Body of pancreas (tissue), 4 donors: ENCODE measurements around the gene ESYT2.
A peak's percentile ranks its signal among the peaks of the same experiment; 100 is the strongest.

Experiments
- POLR2A ChIP-seq, 3 donors: fragments of 450-650 bp; IDR thresholded peaks; one replicate each; pipeline ENCODE4 v1.6.1; 2016; ENCODE audit warnings: antibody characterized with exemption in 3 of 3, mild to moderate bottlenecking in 2 of 3
- TF ChIP-seq, protein P1 (sequence below), 7 experiments: fragments of 450-650 bp in 4 of 7; fragments of 200-600 bp in 3 of 7; sonication (generic) in 3 of 7; IDR thresholded peaks; one replicate each; pipeline ENCODE4 v1.5.1; 2016 to 2019; ENCODE audit warnings: antibody characterized with exemption in 7 of 7

DNA sequence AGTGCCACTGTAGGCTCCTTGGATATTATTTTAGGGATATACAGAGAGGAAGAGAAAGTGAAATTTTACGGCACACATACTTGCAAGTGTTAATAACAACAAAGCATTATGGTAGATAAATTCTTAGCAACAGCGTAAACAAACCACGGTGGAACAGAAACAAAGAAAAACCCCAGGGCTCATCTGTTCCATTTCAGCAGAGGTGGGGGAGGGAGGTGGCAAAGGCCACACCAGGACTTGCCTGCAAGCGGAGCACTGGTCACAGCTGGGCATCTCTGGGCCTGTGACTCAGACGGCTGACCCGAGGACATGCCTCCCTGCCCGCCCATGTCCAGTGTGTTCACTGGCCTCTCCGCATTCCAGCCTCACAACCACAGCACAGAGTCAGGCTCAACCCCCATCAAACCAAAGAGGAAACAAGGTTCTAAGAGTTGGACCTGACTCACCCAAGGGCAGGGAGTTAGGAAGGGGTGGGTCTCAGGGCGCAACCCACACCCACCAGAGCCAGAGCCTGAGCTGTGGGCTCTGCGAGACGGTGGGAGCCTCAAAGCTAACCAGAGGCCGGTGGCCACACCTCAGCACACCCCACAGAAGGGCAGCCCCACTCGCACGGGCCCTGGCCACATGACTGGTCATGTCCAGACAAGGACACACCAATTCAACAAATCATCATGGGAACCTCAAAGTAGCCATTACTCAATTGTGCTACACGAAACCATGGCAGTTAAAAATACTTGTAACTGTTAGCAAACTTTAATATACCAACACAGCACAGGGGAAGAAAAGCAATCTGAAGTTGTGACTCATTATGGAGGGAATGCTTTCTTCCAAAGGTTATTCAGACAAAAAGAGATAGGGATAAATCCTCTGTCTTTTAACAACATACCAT, 10.7 kb downstream of the ESYT2 start:
- TF ChIP-seq, protein P1, sequence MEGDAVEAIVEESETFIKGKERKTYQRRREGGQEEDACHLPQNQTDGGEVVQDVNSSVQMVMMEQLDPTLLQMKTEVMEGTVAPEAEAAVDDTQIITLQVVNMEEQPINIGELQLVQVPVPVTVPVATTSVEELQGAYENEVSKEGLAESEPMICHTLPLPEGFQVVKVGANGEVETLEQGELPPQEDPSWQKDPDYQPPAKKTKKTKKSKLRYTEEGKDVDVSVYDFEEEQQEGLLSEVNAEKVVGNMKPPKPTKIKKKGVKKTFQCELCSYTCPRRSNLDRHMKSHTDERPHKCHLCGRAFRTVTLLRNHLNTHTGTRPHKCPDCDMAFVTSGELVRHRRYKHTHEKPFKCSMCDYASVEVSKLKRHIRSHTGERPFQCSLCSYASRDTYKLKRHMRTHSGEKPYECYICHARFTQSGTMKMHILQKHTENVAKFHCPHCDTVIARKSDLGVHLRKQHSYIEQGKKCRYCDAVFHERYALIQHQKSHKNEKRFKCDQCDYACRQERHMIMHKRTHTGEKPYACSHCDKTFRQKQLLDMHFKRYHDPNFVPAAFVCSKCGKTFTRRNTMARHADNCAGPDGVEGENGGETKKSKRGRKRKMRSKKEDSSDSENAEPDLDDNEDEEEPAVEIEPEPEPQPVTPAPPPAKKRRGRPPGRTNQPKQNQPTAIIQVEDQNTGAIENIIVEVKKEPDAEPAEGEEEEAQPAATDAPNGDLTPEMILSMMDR (IDR thresholded peaks at IDR 0.05): no peak
- TF ChIP-seq POLR2A (IDR thresholded peaks at IDR 0.05): peak in 2 of 3 donors; percentile 42 to 43
